HFFc6 (cell line): ENCODE data around the gene PTGFRN. TPM values are rescaled to one million over a fixed set of nuclear protein-coding genes. Genes with fewer than 3 reads are reported as not detected.

ENCODE experiments used
- DNase-seq: peaks from one replicate; pipeline ENCODE4 v3.0.0-alpha.2; 2018
- H3K27ac Mint-ChIP-seq: 2 replicates; pipeline ENCODE4 v1.8.0; 2020; ENCODE audit warnings: mild to moderate bottlenecking, mixed read lengths
- H3K27me3 Mint-ChIP-seq: 2 replicates; pipeline ENCODE4 v1.8.0; 2021; ENCODE audit warnings: mild to moderate bottlenecking, moderate library complexity, mixed read lengths; ENCODE audit not compliant: insufficient read depth
- H3K36me3 Mint-ChIP-seq: 2 replicates; pipeline ENCODE4 v1.8.0; 2021; ENCODE audit warnings: low read depth, mixed read lengths
- H3K4me1 Mint-ChIP-seq: 2 replicates; pipeline ENCODE4 v1.8.0; 2020; ENCODE audit warnings: low read depth, mixed read lengths
- H3K4me3 Mint-ChIP-seq: 2 replicates; pipeline ENCODE4 v1.8.0; 2020; ENCODE audit warnings: mild to moderate bottlenecking, moderate library complexity, mixed read lengths
- H3K9me3 Mint-ChIP-seq: 2 replicates; pipeline ENCODE4 v1.8.0; 2020; ENCODE audit warnings: mild to moderate bottlenecking, mixed read lengths
- total RNA-seq, 6 experiments: library from RNA; stranded (reverse); fragmentation: NEBNext Ultra II Directional; extraction: Animal tissue kit (Norgen Biotek cat#: 25700); gene quantifications; 2 replicates in 1 of 6; 3 replicates in 5 of 6; pipeline ENCODE4 v1.2.3, GENCODE V29; 2021
- TF ChIP-seq, protein P1 (sequence below): fragments of 200-600 bp; sonication (generic); IDR thresholded peaks from 2 replicates; pipeline ENCODE4 v1.5.0; 2021; ENCODE audit warnings: antibody characterized with exemption, mild to moderate bottlenecking

The PTGFRN gene
- total RNA-seq, 6 experiments from 2014 or later: 0.14 TPM; not detected in 5

DNA sequence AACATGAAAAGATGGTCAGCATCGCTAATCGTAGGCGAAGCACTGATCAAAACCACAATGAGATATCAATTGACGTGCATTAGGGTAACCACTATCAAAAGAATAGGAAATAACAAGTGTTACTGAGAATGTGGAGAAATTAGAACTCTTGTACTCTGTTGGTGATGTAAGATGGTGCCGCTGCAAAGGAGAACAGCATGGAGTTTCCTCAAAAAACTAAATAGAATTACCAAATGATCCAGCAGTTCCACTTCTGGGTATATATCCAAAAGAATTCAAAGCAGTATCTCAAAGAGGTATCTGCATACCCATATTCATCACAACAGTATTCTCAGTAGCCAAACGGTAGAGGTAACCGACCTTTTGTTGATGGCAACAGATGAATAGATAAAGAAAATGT lies 83.6 kb downstream of the PTGFRN start:
- Mint-ChIP-seq H3K27ac (no peak overlapping the region), H3K27me3 (peaks cover 4% of the 10 kb centered on the region), H3K9me3 (no peaks in the 10 kb centered on the region), H3K36me3 (no peaks in the 10 kb centered on the region), H3K4me3 (no peak overlapping the region), H3K4me1 (peaks cover 15% of the 10 kb centered on the region; the same call in 1 of the 2 replicates)
- DNase-seq: no peak
- TF ChIP-seq, protein P1, sequence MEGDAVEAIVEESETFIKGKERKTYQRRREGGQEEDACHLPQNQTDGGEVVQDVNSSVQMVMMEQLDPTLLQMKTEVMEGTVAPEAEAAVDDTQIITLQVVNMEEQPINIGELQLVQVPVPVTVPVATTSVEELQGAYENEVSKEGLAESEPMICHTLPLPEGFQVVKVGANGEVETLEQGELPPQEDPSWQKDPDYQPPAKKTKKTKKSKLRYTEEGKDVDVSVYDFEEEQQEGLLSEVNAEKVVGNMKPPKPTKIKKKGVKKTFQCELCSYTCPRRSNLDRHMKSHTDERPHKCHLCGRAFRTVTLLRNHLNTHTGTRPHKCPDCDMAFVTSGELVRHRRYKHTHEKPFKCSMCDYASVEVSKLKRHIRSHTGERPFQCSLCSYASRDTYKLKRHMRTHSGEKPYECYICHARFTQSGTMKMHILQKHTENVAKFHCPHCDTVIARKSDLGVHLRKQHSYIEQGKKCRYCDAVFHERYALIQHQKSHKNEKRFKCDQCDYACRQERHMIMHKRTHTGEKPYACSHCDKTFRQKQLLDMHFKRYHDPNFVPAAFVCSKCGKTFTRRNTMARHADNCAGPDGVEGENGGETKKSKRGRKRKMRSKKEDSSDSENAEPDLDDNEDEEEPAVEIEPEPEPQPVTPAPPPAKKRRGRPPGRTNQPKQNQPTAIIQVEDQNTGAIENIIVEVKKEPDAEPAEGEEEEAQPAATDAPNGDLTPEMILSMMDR: no peak

DNA sequence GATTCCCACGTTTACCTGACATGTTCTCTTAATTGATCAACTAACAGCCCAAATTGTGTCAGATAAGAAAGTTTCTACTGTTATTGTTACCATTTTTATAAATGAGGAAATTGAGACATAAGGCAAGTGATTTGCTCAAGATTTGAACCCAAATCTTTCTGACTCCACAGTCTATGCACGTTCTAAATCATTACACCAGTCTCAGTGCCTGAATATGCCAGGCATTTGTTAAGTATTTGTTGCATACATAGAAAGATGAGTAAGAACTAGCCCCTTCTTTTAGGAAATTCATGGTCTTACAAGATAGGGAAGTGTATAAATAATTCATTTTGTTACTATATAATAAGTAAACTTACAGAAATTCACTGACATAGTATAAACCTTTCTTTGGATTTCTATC lies 84.7 kb downstream of the PTGFRN start:
- Mint-ChIP-seq H3K4me3 (no peak overlapping the region), H3K4me1 (peaks cover 15% of the 10 kb centered on the region; the same call in 1 of the 2 replicates), H3K9me3 (no peaks in the 10 kb centered on the region), H3K36me3 (no peaks in the 10 kb centered on the region), H3K27me3 (peaks cover 4% of the 10 kb centered on the region), H3K27ac (no peak overlapping the region)
- TF ChIP-seq, protein P1: no peak
- DNase-seq: no peak

DNA sequence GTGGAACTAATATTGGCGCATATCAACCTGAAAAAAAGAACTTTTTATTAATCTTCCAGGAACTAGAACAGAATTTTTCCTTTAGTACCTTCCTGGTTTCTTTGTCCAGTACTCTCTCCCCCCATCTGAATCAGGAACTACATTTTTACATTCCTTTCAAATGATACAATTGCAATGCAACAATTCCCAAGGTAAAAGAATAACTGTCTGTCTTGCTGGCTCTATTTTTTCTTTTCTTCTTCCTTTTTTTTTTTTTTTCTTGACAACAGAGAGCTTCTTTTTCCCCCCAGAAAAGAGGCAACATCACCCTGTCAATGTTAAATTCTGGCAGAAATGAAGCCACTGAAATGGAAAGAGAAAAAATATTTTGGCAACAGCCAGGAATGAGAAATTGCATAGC lies 87.3 kb downstream of the PTGFRN start:
- TF ChIP-seq, protein P1: no peak
- no peak overlapping the region for H3K27ac Mint-ChIP-seq
- DNase-seq: no peak
- no peak overlapping the region for H3K4me3 Mint-ChIP-seq
- peaks cover 9% of the 10 kb centered on the region for H3K27me3 Mint-ChIP-seq
- no peaks in the 10 kb centered on the region for H3K9me3 Mint-ChIP-seq
- H3K4me1 Mint-ChIP-seq: no peaks in the 10 kb centered on the region; the same call in 1 of the 2 replicates
- H3K36me3 Mint-ChIP-seq: no peaks in the 10 kb centered on the region

DNA sequence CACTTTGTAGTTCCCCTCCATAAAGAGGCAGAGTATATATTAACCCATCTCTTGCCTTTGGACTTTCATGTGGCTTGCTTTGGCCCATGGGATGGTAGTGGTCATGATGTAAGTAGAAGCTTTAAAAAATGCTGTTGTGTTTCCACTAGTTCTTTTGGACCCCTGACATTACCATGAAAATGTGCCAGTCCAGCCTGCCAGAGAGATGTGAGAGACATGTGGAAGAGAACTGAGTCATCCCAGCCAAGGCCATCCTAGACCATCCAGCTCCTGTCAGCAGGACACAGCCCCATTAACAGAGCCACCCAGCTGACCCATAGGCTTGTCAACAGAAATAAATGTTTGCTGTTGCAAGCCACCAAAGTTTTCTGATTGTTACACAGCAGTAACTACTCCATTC lies 87.9 kb downstream of the PTGFRN start:
- H3K27me3 Mint-ChIP-seq: peaks cover 9% of the 10 kb centered on the region
- no peaks in the 10 kb centered on the region; the same call in 1 of the 2 replicates for H3K4me1 Mint-ChIP-seq
- DNase-seq: no peak
- no peak overlapping the region for H3K4me3 Mint-ChIP-seq
- H3K9me3 Mint-ChIP-seq: no peaks in the 10 kb centered on the region
- TF ChIP-seq, protein P1: no peak
- H3K27ac Mint-ChIP-seq: no peak overlapping the region
- H3K36me3 Mint-ChIP-seq: no peaks in the 10 kb centered on the region

DNA sequence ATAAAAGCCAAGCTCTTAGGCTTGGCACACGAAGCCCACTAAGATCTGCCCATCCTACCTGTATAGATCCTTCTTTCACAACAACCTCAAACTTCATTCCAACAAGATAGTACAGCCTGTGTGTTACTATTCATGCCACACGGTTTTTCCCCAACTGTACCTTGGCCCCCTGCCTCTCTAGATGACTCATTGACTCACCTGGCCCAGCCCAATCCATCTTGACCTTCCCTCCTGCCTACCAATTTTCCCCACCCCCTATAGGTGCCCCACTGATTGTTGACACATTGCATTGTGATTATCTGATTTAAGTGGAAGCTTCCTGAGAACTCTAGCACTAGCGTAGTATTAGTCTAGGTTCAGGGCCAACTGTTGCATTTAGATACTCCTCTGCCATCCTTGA lies 89.9 kb downstream of the PTGFRN start:
- H3K27ac Mint-ChIP-seq: no peak overlapping the region
- no peak overlapping the region for H3K4me3 Mint-ChIP-seq
- H3K4me1 Mint-ChIP-seq: no peaks in the 10 kb centered on the region; the same call in 1 of the 2 replicates

More for the DNA sequence above, 89.9 kb downstream of the PTGFRN start:
- TF ChIP-seq, protein P1: no peak
- Mint-ChIP-seq H3K9me3 (no peaks in the 10 kb centered on the region), H3K36me3 (no peaks in the 10 kb centered on the region), H3K27me3 (peaks cover 10% of the 10 kb centered on the region)
- DNase-seq: no peak
